AML-193 (cell line): ENCODE results near the gene MXRA7.
"Not testable (repeated sequence)": the region's sequence is repeated elsewhere in the genome, so short reads cannot be mapped to it uniquely, and the experiment has no call there.

Experiments
- DNase-seq, 2 experiments: peaks; one replicate each; lab custom pipeline; 2025; lab: John Stamatoyannopoulos, UW

Gene MXRA7

DNA sequence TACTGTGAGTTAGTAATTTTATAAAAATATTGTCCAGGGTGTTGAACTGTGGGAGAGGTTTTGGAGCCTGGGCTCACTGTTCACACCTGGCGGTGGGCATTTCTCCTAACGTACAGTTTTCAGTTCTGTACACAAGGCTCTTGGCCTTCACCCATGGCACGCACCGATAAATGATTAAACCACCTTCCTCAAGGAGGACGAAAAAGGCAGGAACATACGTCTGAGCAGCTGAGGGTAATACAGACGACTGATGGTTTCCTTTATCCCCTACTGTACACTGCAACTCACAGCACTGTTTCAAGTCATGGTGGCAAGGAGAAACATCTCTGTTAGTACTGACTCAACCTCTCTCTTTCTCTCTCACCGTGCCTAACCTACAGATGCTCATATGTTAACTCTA is 65.8 kb downstream of the MXRA7 start:
- no peak for DNase-seq

DNA sequence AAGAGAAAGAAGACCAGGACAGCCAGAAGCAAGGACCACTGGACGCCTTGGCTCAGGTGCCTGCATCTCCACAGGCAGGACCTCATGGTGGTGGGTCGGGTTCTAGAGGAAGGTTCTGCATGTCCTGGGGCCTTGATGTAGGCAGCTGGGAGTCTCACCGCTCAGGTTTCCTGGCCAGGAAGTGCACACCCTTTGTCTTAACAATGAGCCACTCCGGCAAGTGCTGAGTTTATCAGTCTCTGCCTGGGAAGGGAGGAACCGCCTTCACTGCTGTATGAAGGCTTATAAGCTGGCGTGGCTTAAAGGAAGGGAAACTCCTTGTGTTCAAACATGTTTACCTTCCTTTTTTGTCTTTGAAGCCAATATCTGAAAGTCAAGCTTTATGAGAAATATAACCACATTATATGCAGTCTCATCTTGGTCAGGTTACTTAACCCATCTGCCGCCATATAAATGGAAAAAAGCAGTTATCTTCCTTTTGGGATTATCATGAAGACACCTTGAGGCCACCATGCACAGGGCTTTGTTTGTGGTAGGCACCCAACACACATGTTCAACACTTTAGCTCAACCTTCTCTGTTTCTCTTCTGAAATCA is 67.1 kb downstream of the MXRA7 start, which contains the start of gene ST6GALNAC1:
Gene ST6GALNAC1, minus strand, starts transcription at position 205 of the 596 bp plus-strand sequence. Its CDS starts 119 bp downstream, at position 86.
- DNase-seq, result no peak

DNA sequence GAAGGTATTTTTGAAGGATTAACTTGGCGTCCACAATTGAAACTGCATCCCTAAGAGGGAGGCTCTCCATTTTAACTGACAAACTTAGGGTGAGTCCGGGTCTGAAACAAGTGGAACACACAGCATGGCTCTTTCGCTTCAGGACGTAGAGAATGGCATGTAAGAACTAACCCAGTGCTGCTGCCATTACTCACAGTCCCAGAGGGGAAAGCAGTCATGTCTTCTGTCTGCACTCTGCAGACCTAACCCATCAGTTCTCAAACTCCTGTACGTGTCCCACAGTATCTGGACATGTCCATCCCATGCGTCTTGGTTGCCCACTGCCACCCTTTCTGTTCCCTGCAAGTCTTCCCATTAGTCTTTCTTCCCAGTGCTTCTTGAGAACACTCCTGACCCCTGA is 67.8 kb downstream of the MXRA7 start:
- no peak for DNase-seq

DNA sequence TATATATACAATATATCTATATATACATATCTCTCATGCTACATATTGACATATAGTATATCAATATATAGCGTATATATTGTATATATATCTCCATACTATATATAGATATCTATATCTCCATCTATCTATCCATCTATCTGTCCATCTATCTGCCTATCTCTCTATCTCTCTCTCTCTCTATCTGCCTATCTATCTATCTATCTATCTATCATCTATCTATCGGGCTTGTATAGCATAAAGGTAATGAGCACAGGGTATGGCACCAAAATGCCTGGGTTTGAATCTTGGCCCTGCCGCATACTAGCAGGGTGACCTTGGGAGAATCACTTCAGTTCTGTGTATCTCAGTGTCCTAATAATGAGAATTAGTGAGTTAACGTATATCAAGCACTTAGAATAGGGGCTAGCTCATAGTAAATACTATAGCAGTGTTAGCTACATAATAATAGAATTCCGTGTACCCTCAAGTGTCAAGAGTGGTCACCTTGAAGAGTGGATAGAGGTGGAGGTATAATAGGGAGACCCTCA is 68.7 kb downstream of the MXRA7 start:
- DNase-seq, result no peak

DNA sequence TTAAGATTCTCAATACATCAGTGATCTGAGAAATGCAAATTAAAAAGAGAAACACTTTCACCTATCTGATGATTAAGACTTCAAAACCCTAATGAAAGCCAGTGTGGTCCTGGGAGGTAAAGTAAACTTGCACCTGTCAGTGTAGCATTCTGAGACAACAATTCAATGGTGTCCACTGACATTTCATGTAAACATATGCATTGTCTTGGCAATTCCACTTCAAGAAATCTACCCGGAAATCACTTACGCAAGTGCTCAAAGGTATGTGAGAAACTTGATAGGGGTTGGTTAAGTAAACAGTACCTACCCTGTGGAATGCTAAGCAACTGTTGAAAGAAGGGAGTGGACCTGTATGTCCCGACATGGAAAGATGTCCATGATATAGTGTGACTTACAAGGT is 69.3 kb downstream of the MXRA7 start:
- no peak for DNase-seq

DNA sequence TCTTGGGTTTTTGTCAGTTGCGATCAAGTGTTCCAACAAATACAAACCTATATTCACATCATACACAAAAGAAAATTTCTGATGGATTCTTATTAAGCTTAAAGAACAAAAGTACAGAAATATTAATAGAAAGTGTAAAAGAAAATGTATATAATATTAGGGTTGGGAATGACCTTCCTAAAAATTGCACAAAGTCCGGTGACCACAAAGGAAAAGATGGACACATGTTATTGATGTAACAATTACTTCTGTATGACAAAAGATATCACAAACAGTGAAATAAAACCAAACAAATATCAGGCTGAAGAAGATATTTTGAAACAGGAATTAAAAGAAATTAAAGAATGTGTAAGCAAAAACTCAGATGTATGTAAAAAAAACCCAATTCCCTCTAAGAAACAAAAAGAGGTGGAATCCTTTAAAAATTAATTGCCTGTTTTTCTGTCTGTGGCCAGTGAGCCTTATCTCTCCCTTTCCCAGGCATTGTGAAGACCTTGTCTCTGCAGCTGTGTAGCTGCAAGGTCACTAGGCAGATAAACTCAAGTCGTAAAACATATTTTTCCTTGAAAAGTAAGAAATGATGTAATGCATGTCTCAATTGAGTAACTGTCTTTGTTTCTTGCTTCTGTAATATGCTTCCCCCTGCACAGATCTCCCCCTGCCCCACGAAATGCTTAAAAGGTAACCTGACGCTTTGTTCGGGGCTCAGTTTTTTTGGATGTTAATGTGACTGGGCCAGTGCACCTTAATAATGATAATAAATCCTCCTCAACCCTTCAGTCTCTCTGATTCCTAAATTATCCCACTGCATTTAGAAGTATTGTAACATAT is 70.0 kb downstream of the MXRA7 start:
- DNase-seq, result no peak

DNA sequence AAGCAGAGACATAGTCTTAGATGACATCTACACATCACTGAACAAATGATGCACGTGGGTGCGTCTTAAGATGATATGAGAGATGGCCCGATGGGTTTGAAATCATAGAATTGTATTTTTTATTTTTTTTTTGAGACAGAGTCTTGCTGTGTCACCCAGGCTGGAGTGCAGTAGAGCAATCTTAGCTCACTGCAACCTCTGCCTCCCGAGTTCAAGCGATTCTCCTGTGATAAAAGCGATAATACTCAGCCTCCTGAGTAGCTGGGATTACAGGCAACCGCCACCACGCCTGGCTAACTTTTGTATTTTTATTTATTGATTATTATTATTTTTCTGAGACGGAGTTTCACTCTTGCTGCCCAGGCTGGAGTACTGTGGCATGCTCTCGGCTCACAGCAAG is 72.5 kb downstream of the MXRA7 start:
- DNase-seq, result no peak

DNA sequence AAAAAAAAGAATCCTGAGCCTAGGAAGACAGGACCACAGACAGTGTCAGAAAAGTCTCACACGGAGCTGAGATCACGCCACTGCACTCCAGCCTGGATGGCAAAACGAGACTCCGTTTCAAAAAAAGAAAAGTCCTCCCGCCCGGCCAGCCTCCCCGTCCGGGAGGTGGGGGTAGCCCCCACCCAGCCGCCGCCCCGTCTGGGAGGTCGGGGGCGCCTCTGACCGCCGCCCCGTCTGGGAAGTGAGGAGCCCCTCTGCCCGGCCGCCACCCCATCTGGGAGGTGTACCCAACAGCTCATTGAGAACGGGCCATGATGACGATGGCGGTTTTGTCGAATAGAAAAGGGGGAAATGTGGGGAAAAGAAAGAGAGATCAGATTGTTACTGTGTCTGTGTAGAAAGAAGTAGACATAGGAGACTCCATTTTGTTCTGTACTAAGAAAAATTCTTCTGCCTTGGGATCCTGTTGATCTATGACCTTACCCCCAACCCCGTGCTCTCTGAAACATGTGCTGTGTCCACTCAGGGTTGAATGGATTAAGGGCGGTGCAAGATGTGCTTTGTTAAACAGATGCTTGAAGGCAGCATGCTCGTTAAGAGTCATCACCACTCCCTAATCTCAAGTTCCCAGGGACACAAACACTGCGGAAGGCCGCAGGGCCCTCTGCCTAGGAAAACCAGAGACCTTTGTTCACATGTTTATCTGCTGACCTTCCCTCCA is 74.1 kb downstream of the MXRA7 start:
- DNase-seq, result not testable (repeated sequence)

DNA sequence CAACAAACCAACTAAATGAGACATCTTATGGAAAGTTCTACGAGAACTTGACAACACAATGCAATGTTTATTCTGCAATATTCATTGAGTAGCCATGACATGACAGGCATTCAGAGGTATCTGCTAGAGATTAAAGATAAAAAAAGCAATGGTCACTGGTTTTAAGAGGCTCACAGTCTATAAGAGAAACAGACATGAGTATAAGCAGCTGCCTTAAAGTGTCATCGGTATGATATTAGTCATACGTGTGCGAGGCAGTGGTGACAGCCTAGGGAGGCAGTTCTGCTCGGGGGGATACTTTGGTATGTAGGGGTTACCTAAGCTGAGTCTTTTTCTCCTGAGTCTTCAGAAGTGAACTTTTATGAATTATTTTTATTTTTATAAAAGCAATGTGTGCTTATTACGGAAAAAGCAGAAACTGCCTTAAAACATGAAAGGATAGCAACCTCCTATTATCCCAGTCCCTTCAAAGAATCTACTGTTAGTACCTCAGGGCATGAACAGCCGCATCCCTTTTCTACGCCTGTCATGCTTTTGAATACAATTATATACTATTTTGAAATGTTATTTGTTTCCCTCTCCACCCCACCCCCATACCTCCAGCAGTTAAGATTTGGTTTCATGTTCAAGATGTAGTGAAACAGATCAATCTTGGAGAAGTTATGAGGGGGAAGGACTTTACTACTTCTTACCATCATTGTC is 75.0 kb downstream of the MXRA7 start:
- DNase-seq, result no peak

DNA sequence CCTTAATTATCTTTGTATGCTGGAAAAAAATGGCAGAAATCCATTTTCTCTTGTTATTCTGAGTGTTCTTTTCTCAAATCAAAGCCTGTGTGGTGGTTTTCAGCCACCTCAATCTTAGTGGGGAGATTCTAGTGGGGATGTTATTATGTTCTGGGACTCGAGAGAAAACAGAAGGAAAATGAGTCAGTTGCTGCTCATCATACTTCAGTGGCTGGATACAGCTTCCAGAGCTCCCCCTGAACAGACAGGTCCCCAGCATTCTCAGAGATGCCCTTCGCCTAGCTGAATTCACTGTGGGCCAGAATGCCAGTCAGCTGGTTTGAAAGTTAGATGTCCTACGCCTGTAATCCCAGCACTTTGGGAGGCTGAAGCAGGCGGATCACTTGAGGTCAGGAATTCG is 75.7 kb downstream of the MXRA7 start:
- no peak for DNase-seq

DNA sequence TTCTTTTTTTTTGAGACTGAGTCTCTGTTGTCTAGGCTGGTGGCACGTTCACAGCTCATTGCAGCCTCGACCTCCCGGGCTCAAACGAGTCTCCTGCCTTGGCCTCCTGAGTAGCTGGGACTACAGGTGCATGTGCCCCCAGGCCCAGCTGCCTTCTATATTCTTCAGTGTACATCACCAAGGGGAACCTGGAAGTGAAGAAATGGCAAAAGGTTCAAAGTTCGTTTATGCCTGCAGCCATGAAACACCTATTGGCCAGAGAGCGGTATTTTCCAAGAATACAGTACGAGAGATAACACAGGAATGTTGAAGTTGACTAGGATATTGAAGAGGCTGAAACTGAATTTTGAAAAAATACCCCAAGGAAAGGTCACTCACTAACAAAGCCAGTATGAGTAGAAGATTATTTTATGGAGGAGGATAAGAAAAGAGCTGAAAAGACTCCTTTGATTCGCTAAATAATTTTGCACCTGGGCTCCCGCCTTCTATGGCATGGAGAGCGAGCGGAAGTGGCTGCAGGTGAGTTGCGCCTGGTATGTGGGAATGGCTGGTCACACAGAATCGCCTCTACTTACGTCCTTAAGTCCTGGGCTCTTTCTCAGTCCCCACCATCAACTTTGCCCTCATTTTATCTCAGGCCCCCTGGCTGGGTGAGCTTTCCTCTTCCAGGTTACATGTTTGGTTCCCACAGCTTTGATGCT is 77.0 kb downstream of the MXRA7 start:
- no peak for DNase-seq

DNA sequence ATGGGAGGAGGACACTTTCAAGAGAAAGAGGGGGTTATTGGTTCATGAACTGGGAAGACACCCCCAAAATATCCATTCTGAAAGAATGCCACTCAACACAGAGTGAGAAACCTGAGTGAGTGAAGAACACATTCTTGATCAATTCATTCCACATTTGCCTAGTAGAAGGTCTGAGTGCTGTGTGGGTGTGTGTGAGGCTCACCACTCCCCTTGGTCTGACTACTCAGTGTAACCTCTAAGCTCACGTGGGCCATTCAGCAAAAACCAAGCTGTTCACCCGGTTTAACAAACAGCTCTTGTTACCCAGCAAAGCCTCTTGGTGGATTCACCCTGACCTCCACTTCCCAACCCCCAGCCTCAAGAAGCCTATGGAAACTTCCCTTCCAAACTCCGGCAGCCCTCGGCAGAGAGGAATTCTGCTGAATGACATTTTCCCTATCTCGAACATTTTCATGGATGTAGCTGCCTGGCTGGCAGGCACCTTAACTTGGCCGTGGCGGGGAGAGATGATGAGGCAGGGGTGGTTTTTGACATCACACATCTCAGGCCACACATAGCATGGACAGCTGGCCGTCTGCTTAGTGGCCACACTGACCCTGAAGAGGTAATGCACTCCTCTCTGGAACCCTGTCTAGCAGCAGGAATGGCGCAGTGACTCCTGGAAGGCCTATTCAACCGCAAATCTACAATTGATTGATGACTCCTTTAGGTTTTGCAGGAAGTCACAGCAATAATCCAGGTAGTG is 78.8 kb downstream of the MXRA7 start:
- no peak for DNase-seq

DNA sequence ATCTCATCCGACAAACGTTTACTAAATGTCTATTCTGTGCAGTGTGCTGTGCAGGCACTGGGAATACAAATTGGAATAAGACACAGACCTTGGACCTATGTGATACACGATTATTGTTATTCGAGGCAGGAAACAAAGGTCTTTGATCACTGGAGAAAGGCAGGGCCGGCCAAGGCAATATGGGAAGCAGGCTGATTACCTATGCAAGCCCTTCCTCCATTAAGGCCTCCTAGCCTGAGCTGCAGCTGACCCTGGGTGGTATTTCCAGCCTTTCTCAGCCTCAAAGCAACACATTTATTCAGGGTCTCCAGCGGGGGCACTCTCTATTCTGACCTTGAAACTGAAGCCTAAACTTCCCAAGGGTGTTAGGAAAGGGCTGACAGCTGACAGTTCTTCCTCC is 80.6 kb downstream of the MXRA7 start:
- DNase-seq, result no peak
